ENCODE results near the gene CLEC16A. TPM values are rescaled to one million over a fixed set of nuclear protein-coding genes. Genes with fewer than 3 reads are reported as not detected.

Gene CLEC16A
- total and polyA plus RNA-seq, 2 experiments from 2014 or later = 9.9 to 24.1 TPM

DNA sequence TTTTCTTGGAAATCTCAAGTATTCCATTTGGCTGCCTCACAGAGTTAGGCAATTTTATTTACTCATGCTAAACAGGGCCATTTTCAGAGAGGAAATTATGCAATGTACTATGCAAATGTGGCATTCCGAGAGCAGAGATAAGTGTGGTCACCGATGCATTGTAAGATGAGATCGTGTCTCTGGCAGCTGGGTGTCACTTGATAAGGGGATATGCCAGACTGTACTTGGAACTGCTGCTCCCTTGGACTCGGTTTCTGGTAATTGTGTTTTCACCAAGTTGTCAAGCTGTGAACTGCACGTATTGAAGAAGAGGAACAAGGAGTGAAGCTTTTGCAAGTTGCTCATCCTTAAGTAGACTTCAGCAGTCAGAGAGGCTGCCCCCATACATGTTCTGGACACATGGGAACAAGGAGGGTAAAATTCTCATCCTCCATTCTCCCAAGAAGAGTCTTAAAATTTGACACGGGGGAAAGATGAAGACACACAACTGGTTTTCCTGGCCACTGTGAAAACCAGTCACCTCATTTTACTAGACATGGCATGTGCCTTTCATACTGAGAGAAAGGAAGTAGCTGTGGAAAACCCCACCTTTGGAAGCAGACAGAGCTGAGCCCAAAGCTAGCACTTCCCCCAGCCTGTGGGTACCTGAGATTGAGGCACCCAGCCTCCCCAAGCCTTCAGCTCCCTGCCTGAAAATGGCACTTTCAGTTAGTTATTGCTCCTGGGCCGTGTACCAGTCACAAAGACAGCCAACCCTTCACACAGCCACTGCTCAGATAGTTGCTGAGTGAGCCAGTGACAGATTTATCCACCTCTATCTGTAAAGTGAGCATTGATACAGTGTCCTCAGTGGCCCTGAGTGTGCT, 160.9 kb downstream of the CLEC16A start (continued):
- TF ChIP-seq, protein P1, sequence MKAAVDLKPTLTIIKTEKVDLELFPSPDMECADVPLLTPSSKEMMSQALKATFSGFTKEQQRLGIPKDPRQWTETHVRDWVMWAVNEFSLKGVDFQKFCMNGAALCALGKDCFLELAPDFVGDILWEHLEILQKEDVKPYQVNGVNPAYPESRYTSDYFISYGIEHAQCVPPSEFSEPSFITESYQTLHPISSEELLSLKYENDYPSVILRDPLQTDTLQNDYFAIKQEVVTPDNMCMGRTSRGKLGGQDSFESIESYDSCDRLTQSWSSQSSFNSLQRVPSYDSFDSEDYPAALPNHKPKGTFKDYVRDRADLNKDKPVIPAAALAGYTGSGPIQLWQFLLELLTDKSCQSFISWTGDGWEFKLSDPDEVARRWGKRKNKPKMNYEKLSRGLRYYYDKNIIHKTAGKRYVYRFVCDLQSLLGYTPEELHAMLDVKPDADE (IDR thresholded peaks at IDR 0.05) = no peak
- TF ChIP-seq, protein P2, sequence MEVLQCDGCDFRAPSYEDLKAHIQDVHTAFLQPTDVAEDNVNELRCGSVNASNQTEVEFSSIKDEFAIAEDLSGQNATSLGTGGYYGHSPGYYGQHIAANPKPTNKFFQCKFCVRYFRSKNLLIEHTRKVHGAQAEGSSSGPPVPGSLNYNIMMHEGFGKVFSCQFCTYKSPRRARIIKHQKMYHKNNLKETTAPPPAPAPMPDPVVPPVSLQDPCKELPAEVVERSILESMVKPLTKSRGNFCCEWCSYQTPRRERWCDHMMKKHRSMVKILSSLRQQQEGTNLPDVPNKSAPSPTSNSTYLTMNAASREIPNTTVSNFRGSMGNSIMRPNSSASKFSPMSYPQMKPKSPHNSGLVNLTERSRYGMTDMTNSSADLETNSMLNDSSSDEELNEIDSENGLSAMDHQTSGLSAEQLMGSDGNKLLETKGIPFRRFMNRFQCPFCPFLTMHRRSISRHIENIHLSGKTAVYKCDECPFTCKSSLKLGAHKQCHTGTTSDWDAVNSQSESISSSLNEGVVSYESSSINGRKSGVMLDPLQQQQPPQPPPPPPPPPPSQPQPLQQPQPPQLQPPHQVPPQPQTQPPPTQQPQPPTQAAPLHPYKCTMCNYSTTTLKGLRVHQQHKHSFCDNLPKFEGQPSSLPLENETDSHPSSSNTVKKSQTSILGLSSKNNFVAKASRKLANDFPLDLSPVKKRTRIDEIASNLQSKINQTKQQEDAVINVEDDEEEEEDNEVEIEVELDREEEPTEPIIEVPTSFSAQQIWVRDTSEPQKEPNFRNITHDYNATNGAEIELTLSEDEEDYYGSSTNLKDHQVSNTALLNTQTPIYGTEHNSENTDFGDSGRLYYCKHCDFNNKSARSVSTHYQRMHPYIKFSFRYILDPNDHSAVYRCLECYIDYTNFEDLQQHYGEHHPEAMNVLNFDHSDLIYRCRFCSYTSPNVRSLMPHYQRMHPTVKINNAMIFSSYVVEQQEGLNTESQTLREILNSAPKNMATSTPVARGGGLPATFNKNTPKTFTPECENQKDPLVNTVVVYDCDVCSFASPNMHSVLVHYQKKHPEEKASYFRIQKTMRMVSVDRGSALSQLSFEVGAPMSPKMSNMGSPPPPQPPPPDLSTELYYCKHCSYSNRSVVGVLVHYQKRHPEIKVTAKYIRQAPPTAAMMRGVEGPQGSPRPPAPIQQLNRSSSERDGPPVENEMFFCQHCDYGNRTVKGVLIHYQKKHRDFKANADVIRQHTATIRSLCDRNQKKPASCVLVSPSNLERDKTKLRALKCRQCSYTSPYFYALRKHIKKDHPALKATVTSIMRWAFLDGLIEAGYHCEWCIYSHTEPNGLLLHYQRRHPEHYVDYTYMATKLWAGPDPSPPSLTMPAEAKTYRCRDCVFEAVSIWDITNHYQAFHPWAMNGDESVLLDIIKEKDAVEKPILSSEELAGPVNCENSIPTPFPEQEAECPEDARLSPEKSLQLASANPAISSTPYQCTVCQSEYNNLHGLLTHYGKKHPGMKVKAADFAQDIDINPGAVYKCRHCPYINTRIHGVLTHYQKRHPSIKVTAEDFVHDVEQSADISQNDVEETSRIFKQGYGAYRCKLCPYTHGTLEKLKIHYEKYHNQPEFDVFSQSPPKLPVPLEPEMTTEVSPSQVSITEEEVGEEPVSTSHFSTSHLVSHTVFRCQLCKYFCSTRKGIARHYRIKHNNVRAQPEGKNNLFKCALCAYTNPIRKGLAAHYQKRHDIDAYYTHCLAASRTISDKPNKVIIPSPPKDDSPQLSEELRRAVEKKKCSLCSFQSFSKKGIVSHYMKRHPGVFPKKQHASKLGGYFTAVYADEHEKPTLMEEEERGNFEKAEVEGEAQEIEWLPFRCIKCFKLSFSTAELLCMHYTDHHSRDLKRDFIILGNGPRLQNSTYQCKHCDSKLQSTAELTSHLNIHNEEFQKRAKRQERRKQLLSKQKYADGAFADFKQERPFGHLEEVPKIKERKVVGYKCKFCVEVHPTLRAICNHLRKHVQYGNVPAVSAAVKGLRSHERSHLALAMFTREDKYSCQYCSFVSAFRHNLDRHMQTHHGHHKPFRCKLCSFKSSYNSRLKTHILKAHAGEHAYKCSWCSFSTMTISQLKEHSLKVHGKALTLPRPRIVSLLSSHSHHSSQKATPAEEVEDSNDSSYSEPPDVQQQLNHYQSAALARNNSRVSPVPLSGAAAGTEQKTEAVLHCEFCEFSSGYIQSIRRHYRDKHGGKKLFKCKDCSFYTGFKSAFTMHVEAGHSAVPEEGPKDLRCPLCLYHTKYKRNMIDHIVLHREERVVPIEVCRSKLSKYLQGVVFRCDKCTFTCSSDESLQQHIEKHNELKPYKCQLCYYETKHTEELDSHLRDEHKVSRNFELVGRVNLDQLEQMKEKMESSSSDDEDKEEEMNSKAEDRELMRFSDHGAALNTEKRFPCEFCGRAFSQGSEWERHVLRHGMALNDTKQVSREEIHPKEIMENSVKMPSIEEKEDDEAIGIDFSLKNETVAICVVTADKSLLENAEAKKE (CRISPR knock-in tag; IDR thresholded peaks at IDR 0.05) = no peak
- no peak for TF ChIP-seq EZH2 (IDR thresholded peaks at IDR 0.05; ENCODE audit: low read depth, unreplicated experiment)
- no peak for TF ChIP-seq EZH2phosphoT487 (IDR thresholded peaks at IDR 0.05; ENCODE audit: unreplicated experiment)

DNA sequence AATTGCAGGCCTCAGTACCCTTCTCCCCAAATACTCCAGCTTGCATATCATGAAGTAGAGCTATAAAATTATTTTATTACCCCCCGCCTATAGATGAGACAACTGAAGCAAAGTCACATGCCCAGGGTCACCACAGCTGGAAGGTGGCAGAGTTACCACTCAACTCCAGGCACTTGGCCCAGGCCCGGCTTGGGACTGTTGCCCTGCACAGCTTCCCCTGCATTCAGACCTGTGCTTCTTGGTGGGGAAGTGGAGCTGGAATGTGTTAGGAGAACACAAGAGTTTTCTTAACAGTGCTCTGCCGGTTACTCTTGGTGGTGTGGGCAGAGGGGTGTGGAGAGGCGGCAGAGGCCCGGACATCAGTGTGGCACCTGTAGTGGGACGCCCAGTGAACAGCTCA, 162.4 kb downstream of the CLEC16A start:
- H3K9me2 ChIP-seq (ENCODE audit: insufficient read depth) = no peaks in the 10 kb centered on the region
- H3K4me1 ChIP-seq (ENCODE audit: insufficient read depth) = peaks cover 4% of the 10 kb centered on the region; the same call in 1 of the 2 replicates
- no peaks in the 10 kb centered on the region for H3K27me3 ChIP-seq (ENCODE audit: insufficient read depth)
- H3K36me3 ChIP-seq (ENCODE audit: insufficient read depth) = no peaks in the 10 kb centered on the region
- ATAC-seq (no peak), DNase-seq (ENCODE audit: low spot score) (no peak)
- H3K4me2 ChIP-seq = no peak overlapping the region
- H3K27me3 Mint-ChIP-seq (ENCODE audit: insufficient read depth, low read depth, poor library complexity) = peaks cover 16% of the 10 kb centered on the region
- no peaks in the 10 kb centered on the region for H3K79me2 ChIP-seq (replicated peaks; ENCODE audit: insufficient read depth)
- no peak overlapping the region for H3K4me3 ChIP-seq
- H3K4me1 Mint-ChIP-seq = peaks cover 7% of the 10 kb centered on the region; the same call in 2 of the 3 replicates
- no peak overlapping the region for H3K27ac Mint-ChIP-seq
- no peak overlapping the region for H3K27ac ChIP-seq (ENCODE audit: low read depth)
- H3K4me3 Mint-ChIP-seq = no peak overlapping the region
- no peaks in the 10 kb centered on the region; the same call in 2 of the 3 replicates for H3K9me3 Mint-ChIP-seq
- no peaks in the 10 kb centered on the region for H4K20me1 ChIP-seq (replicated peaks; ENCODE audit: insufficient read depth)
- H2AFZ ChIP-seq = no peak overlapping the region
- H3K36me3 Mint-ChIP-seq (ENCODE audit: low read depth) = no peaks in the 10 kb centered on the region
- H3F3A ChIP-seq (replicated peaks; ENCODE audit: low read depth) = no peaks in the 10 kb centered on the region
- no peak for TF ChIP-seq ZNF331 (CRISPR knock-in tag; IDR thresholded peaks at IDR 0.05; ENCODE audit: low read depth)
- TF ChIP-seq, protein P3, sequence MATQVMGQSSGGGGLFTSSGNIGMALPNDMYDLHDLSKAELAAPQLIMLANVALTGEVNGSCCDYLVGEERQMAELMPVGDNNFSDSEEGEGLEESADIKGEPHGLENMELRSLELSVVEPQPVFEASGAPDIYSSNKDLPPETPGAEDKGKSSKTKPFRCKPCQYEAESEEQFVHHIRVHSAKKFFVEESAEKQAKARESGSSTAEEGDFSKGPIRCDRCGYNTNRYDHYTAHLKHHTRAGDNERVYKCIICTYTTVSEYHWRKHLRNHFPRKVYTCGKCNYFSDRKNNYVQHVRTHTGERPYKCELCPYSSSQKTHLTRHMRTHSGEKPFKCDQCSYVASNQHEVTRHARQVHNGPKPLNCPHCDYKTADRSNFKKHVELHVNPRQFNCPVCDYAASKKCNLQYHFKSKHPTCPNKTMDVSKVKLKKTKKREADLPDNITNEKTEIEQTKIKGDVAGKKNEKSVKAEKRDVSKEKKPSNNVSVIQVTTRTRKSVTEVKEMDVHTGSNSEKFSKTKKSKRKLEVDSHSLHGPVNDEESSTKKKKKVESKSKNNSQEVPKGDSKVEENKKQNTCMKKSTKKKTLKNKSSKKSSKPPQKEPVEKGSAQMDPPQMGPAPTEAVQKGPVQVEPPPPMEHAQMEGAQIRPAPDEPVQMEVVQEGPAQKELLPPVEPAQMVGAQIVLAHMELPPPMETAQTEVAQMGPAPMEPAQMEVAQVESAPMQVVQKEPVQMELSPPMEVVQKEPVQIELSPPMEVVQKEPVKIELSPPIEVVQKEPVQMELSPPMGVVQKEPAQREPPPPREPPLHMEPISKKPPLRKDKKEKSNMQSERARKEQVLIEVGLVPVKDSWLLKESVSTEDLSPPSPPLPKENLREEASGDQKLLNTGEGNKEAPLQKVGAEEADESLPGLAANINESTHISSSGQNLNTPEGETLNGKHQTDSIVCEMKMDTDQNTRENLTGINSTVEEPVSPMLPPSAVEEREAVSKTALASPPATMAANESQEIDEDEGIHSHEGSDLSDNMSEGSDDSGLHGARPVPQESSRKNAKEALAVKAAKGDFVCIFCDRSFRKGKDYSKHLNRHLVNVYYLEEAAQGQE (IDR thresholded peaks at IDR 0.05; ENCODE audit: unreplicated experiment) = no peak
- no peak for TF ChIP-seq STAT1 (IDR thresholded peaks at IDR 0.05; ENCODE audit: unreplicated experiment)
- TF ChIP-seq, protein P4, sequence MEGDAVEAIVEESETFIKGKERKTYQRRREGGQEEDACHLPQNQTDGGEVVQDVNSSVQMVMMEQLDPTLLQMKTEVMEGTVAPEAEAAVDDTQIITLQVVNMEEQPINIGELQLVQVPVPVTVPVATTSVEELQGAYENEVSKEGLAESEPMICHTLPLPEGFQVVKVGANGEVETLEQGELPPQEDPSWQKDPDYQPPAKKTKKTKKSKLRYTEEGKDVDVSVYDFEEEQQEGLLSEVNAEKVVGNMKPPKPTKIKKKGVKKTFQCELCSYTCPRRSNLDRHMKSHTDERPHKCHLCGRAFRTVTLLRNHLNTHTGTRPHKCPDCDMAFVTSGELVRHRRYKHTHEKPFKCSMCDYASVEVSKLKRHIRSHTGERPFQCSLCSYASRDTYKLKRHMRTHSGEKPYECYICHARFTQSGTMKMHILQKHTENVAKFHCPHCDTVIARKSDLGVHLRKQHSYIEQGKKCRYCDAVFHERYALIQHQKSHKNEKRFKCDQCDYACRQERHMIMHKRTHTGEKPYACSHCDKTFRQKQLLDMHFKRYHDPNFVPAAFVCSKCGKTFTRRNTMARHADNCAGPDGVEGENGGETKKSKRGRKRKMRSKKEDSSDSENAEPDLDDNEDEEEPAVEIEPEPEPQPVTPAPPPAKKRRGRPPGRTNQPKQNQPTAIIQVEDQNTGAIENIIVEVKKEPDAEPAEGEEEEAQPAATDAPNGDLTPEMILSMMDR (conservative IDR thresholded peaks at IDR 0.05; ENCODE audit: low read depth in 2 of 2) = no peak
- TF ChIP-seq CREB1 (CRISPR knock-in tag; IDR thresholded peaks at IDR 0.05; ENCODE audit: low read depth) = no peak
- no peak for TF ChIP-seq EZH2phosphoT487 (IDR thresholded peaks at IDR 0.05; ENCODE audit: unreplicated experiment)
- TF ChIP-seq NANOG (IDR thresholded peaks at IDR 0.05; ENCODE audit: borderline replicate concordance) = no peak

Measured in GM23338 (cell line).